Activated CD8-positive, alpha-beta memory T cell treated with anti-CD3 and anti-CD28 coated beads, Interleukin-2, amount 10 ng/mL, durations not matched to agents 7 days and 5 days (primary cell): ENCODE results near the gene PCARE. TPM values are rescaled to one million over a fixed set of nuclear protein-coding genes. Genes with fewer than 3 reads are reported as not detected.
A peak's percentile ranks its signal among the peaks of the same experiment; 100 is the strongest.

Experiments
- ATAC-seq: fragments of 150-1000 bp; cut with Tn5 transposase; one replicate; pipeline ENCODE4 v1.10.0; 2021; ENCODE audit warnings: moderate library complexity
- CTCF ChIA-PET: fragments of 350-600 bp; sonication (Branson Sonifier 250); formaldehyde crosslinking; loops from one replicate; lab custom pipeline; 2021; ENCODE audit warnings: antibody characterized with exemption; lab: Charles Lee
- DNase-seq: peaks from one replicate; pipeline ENCODE4 v3.0.0-alpha.2; 2020
- H3K27ac Mint-ChIP-seq: one replicate; pipeline ENCODE4 v1.8.0; 2021; ENCODE audit warnings: mild to moderate bottlenecking, mixed read lengths
- H3K27me3 Mint-ChIP-seq: one replicate; pipeline ENCODE4 v1.8.0; 2021; ENCODE audit warnings: mixed read lengths
- H3K36me3 Mint-ChIP-seq: one replicate; pipeline ENCODE4 v1.8.0; 2021; ENCODE audit warnings: mild to moderate bottlenecking, mixed read lengths
- H3K4me1 Mint-ChIP-seq: one replicate; pipeline ENCODE4 v1.8.0; 2021; ENCODE audit warnings: mixed read lengths
- H3K4me3 Mint-ChIP-seq: one replicate; pipeline ENCODE4 v1.8.0; 2021; ENCODE audit warnings: mild to moderate bottlenecking, moderate library complexity, mixed read lengths
- H3K9me3 Mint-ChIP-seq: one replicate; pipeline ENCODE4 v1.8.0; 2022; ENCODE audit warnings: low read depth, mixed read lengths
- total RNA-seq, 2 experiments: library from RNA; stranded (reverse); gene quantifications; one replicate each; pipeline ENCODE4 v1.2.3, GENCODE V29; 2021

PCARE gene
- total RNA-seq, 2 experiments from 2014 or later, result not detected

DNA sequence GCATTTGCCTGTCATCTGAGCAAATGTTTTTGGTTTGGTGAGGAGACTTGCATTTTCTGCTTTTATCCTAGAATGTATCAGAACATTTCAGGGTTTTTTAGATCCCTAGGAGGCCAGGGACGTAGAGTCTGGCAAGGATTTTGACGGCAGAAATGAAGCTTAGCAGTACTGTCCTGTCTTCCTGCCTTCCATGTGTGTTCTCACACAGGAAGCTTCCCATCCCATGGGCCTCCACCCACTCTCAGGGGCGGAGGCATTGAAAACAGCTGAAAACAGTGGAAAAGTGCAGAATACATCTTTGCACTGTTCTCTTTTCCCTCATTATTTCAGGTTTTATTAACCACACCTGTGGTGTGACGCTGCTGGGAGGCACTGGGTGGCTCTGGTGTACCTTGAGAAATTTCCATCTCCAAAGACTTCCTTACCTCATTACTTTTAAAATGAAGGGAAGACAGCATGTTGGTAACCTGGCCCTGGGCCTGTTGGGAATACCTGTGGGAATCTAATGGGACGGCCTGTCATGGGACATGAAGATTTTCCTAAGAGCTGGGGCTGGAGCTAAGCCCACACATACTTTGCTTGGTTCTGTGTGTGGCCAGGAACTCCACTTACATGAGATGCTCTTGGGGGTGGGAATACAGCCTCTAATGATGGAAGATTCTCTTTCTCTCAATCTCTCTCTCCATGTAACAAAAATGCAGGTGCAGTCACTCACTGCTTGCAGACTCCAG is 20.5 kb downstream of the PCARE start:
- DNase-seq, result no peak
- no peaks in the 10 kb centered on the region for H3K9me3 Mint-ChIP-seq
- no peaks in the 10 kb centered on the region for H3K27me3 Mint-ChIP-seq
- peaks cover 2% of the 10 kb centered on the region for H3K36me3 Mint-ChIP-seq
- no peak overlapping the region for H3K4me3 Mint-ChIP-seq
- H3K4me1 Mint-ChIP-seq, result no peaks in the 10 kb centered on the region
- no peak overlapping the region for H3K27ac Mint-ChIP-seq
- CTCF ChIA-PET, result no interaction called here
- no peak for ATAC-seq

DNA sequence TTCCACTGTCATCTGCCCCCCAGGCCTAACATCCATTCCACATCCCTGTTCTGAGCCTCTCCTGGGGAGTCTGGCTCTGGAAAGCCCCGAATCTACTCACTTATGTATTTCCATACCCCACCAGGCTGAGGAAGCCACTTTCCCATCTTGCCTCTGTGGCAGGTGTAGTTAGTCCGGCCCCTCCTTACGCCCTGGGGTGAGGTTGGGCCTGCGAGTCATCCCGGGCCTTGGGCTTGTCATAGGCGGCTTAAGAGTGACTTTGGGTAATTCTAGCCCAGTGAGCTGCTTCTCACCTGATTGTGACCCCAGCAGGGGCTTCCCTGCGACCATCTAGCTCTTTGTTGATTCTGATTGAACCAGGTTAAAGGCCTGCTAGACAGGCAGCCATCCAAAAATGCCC is 21.1 kb downstream of the PCARE start:
- no peaks in the 10 kb centered on the region for H3K27me3 Mint-ChIP-seq
- no peaks in the 10 kb centered on the region for H3K4me1 Mint-ChIP-seq
- no peak overlapping the region for H3K27ac Mint-ChIP-seq
- H3K4me3 Mint-ChIP-seq, result no peak overlapping the region
- H3K36me3 Mint-ChIP-seq, result peaks cover 5% of the 10 kb centered on the region
- CTCF ChIA-PET, result no interaction called here
- ATAC-seq (no peak), DNase-seq (no peak)
- H3K9me3 Mint-ChIP-seq, result no peaks in the 10 kb centered on the region

DNA sequence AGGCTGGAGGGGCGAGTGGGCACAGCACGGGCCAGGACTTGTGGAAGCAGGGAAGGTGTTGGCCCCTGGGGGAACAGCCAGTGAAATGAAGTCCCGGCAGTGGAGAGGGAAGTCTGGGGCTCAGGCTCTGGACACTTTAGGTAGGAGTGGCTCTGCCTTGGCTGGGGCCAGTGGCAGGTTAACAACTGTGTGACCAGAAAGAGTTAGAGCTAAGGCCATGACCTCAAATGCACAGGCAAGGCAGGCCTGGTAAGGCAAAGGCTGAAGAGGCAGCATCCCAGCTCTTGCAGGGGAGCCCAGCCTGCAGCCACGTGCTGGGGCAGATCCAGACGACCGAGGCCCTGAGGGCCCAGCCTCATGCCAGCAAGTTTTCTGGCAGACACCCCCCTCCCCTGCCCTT is 21.5 kb downstream of the PCARE start:
- Mint-ChIP-seq H3K4me1 (no peaks in the 10 kb centered on the region), H3K27me3 (no peaks in the 10 kb centered on the region), H3K4me3 (no peak overlapping the region), H3K36me3 (peaks cover 5% of the 10 kb centered on the region), H3K9me3 (no peaks in the 10 kb centered on the region), H3K27ac (no peak overlapping the region)
- CTCF ChIA-PET, result no interaction called here
- DNase-seq (no peak), ATAC-seq (no peak)

DNA sequence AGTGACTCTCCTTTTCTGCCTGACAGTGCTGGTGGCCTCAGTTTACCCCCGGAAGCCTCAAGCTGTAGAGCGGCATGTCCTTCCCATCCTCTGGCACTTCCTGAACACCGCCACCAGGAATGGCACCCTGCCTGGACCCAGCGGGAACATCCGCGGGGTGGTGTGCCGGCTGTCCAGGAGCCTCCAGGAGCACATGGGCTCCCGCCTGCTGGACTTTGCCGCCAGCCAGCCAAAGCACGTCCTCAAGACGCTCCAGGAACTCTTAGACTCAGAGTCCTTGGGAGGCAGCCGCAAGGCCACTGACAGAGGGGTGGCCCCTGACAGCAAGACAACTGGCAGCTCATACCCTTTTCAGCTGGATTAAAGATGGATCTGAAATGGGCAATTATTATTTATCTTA is 22.6 kb downstream of the PCARE start:
- ATAC-seq (no peak), DNase-seq (no peak)
- Mint-ChIP-seq H3K9me3 (no peaks in the 10 kb centered on the region), H3K27ac (no peak overlapping the region), H3K4me3 (no peak overlapping the region), H3K36me3 (peaks cover 6% of the 10 kb centered on the region), H3K27me3 (no peaks in the 10 kb centered on the region), H3K4me1 (no peaks in the 10 kb centered on the region)
- CTCF ChIA-PET, result no interaction called here

DNA sequence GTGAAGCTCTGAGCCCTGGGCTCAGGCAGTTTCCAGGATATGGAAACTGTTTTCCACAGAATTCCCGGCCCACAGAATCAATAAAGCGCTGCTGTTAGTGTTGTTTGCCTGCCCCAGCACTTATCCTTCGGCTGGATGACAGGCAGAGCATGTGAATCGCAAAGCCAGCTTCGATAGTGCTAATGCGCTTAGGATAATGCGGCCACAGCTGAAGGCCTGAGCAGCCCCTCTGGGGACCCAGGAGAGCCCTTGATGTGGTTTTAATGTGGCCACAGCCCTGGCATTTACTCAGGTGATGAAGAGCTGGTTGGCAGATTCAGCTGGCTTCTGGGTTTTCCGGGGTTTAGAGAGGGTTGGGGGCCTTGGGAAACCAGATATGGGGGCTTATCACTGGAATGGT is 23.7 kb downstream of the PCARE start:
- CTCF ChIA-PET, result no interaction called here
- Mint-ChIP-seq H3K27ac (no peak overlapping the region), H3K27me3 (no peaks in the 10 kb centered on the region), H3K4me1 (no peaks in the 10 kb centered on the region), H3K4me3 (no peak overlapping the region), H3K9me3 (no peaks in the 10 kb centered on the region), H3K36me3 (peaks cover 7% of the 10 kb centered on the region)
- DNase-seq (no peak), ATAC-seq (no peak)

DNA sequence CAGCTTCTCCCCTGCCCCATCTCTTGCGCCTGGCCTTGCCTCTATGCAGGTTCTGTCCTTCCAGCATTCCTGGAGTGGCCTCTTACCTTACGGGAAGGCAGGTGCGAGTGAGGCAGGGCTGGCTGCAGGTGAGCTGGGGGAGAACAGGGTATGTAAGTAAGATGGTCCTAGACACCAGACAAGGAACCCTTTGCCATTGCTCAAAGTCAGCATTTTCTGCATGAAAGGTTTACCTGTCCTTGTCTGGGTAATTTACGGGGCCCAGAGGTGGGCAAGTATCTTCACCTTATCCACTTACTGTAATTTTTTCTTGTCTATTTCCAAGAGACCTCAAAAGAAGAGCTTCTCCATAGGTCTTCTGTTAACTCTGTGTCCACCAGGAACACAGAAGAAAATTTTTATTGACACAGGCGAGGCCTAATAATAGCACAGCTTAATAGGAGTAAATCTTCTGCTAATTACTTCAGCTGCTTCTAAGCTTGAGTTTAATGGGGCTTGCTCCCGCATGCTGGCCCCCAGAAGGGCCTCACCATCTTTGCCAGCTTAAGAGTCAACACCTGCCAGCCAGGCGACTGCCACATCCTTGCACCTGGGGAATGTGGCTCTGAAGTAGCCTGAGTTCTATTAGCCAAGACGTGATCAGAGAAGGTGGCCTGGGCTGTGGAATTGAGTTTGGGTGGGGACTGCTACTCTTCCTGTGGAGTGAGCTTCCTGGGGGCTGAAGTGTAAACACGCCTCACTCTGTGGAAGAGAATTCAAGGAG is 27.1 kb downstream of the PCARE start:
- no peak for DNase-seq
- Mint-ChIP-seq H3K9me3 (no peaks in the 10 kb centered on the region), H3K4me1 (no peaks in the 10 kb centered on the region), H3K4me3 (no peak overlapping the region), H3K36me3 (peaks cover 4% of the 10 kb centered on the region), H3K27ac (no peak overlapping the region), H3K27me3 (no peaks in the 10 kb centered on the region)
- ATAC-seq, result no peak
- CTCF ChIA-PET, result no interaction called here

DNA sequence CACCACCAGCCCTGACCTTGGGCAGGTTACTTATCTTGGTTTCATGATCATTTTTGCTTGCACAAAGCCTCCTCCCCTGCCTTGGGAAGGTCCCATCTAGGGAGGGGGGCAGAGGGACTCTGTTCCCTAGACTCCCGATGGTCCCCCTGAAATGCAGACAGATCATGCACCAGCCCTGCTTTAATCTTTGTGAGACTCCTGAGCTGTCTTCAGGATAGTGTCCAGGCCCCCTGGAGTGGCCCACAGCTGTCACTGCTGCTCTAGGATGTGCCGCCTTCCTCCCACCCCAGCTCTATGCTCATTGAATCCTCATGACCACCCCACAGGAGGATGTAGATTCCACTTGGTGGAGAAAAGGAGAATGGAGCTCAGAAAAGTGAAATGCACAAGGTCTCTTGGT is 28.0 kb downstream of the PCARE start:
- no peak for DNase-seq
- Mint-ChIP-seq H3K4me3 (no peak overlapping the region), H3K36me3 (peaks cover 4% of the 10 kb centered on the region), H3K27me3 (no peaks in the 10 kb centered on the region), H3K4me1 (no peaks in the 10 kb centered on the region), H3K9me3 (no peaks in the 10 kb centered on the region), H3K27ac (no peak overlapping the region)
- ATAC-seq, result no peak
- CTCF ChIA-PET, result no interaction called here

DNA sequence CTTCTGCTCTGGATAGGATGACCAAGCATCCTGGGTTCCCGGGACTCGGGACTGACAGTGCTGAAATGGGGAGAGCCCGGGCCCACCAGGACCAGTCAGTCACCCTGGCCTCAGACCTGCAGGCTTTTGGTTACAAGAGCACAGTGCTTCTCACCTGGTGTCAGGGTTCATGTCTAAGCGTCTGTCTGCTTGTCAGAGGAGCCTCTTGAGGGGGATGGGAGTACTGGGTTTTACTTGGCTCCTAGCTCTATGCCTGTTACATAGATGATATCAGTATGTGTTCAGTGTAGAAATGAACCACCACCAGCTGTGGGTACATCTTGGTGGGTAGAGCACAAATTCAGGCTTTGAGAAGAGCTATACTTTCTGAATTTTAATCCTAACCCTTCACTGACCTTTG is 29.9 kb downstream of the PCARE start:
- H3K36me3 Mint-ChIP-seq, result peaks cover 4% of the 10 kb centered on the region
- no peak overlapping the region for H3K27ac Mint-ChIP-seq
- DNase-seq (no peak), ATAC-seq (no peak)
- no peaks in the 10 kb centered on the region for H3K4me1 Mint-ChIP-seq
- H3K27me3 Mint-ChIP-seq, result no peaks in the 10 kb centered on the region
- CTCF ChIA-PET, result no interaction called here
- H3K4me3 Mint-ChIP-seq, result no peak overlapping the region
- no peaks in the 10 kb centered on the region for H3K9me3 Mint-ChIP-seq

DNA sequence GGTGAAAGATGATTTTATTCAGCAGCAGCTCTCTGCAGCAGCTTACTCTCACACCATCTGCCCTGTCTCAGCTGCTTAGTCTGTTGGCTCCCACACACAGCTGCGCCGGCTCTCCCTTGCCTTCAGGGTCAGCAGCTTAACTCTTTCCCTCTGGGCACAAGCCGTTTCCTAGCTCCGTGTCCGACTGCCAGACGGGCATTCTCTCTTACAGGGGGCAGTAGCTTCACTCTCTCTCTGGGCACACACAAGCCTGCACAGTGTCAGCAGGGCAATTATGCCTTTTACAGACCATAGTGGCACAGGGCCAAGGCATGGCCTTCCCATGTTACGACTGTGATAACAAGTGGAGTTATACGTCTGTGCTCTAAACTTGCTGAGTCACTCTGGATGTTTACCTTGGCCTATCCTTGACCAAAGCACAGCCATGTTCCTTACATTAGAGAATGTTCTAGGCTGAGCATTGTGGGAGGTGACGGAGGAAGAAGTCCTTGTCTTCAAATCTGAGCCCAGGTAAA is 31.7 kb downstream of the PCARE start:
- peaks cover 6% of the 10 kb centered on the region for H3K36me3 Mint-ChIP-seq
- H3K27ac Mint-ChIP-seq, result no peak overlapping the region
- DNase-seq, result no peak
- no peaks in the 10 kb centered on the region for H3K27me3 Mint-ChIP-seq
- CTCF ChIA-PET, result interaction anchor here (0.9 kb wide), 1 partner anchor 8 kb away, joined by 3 read pairs; no protein-coding TSS in a partner anchor
- no peaks in the 10 kb centered on the region for H3K4me1 Mint-ChIP-seq
- H3K9me3 Mint-ChIP-seq, result no peaks in the 10 kb centered on the region
- no peak overlapping the region for H3K4me3 Mint-ChIP-seq
- ATAC-seq, result no peak

DNA sequence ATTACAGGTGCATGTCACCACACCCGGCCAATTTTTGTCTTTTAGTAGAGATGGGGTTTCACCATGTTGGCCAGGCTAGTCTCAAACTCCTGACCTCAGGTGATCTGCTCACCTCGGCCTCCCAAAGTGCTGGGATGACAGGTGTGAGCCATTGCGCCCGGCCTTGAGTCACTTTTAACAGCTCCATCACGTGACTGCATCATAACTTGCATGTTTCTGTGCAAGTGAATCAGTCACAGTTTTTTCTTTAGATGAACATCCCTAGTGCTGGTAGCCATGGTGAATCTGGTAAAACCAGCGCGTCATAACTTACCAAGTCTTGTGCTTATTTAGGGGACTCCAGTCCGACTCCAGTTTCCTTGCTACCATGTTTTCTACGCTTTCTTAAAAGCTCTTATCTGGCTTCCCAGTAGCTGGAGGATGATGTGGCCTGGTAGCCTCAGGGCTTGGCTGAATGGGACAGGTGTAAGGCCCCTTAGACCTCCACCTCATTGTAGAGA is 33.1 kb downstream of the PCARE start:
- CTCF ChIA-PET, result interaction anchor here (0.6 kb wide), 1 partner anchor 488 kb away, joined by 3 read pairs; no protein-coding TSS in a partner anchor
- H3K36me3 Mint-ChIP-seq, result peaks cover 13% of the 10 kb centered on the region
- H3K27ac Mint-ChIP-seq, result no peak overlapping the region
- H3K4me3 Mint-ChIP-seq, result no peak overlapping the region
- no peaks in the 10 kb centered on the region for H3K9me3 Mint-ChIP-seq
- no peaks in the 10 kb centered on the region for H3K4me1 Mint-ChIP-seq
- H3K27me3 Mint-ChIP-seq, result no peaks in the 10 kb centered on the region
- no peak for DNase-seq
- no peak for ATAC-seq

DNA sequence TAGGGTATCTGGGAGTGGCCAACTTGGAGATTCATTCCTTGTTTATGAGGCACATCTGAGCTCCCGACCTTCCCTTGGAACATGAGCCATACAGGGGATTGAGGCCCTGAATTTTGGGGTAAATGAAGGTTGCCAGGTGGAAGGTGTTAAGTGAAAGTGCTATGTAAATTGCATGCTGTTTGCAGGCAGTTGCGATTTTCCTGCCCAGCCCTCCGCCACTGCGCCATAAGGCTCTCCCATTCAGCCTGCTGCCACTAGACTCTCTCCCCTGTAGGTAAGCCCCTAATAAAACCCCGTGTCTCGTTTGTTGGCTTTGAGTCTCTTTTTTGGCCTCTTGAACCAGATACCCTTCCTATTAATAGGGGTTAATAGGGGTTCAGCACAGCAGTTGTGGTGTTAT is 33.8 kb downstream of the PCARE start:
- Mint-ChIP-seq H3K27ac (no peak overlapping the region), H3K4me1 (peaks cover 4% of the 10 kb centered on the region), H3K36me3 (peaks cover 19% of the 10 kb centered on the region), H3K9me3 (no peaks in the 10 kb centered on the region), H3K4me3 (no peak overlapping the region), H3K27me3 (no peaks in the 10 kb centered on the region)
- DNase-seq (no peak), ATAC-seq (no peak)
- CTCF ChIA-PET, result no interaction called here

DNA sequence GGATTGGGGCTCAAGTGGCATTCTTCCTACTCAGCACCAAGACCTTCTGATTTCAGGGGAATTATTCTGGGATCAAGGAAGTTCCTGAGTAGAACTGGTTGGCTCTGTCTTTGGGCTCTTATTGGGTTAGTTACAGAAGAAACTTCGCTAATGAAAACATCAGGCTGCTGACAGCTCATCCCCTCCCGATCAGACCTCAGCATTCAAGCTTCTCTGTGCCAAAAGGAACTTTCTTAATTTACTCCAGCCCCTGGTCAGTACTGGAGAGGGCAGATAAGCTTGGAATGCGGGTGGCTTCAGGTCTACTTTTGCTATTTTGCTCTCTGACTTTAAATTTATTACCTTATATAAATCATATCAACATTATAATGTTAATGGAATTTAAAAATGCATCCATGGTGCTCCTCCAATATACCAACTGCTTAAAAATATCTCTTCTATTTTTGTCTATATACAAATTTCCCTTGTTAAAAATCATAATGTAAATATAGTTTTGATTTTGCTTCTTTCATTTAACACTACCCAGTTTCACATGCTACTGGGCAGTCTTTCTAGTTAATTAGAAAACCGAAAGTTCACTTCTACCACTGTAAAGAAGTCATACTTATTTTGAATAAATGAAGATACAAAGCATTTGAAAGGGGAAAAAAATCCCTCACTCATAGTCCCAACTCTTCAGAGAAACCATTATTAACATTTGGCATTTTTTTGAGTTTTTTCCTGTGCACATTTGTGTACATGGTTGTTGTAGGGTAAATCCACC is 34.4 kb downstream of the PCARE start:
- CTCF ChIA-PET, result no interaction called here
- H3K36me3 Mint-ChIP-seq, result peaks cover 19% of the 10 kb centered on the region
- no peak overlapping the region for H3K27ac Mint-ChIP-seq
- peaks cover 11% of the 10 kb centered on the region for H3K4me1 Mint-ChIP-seq
- DNase-seq (no peak), ATAC-seq (no peak)
- no peak overlapping the region for H3K4me3 Mint-ChIP-seq
- H3K27me3 Mint-ChIP-seq, result no peaks in the 10 kb centered on the region
- H3K9me3 Mint-ChIP-seq, result no peaks in the 10 kb centered on the region

DNA sequence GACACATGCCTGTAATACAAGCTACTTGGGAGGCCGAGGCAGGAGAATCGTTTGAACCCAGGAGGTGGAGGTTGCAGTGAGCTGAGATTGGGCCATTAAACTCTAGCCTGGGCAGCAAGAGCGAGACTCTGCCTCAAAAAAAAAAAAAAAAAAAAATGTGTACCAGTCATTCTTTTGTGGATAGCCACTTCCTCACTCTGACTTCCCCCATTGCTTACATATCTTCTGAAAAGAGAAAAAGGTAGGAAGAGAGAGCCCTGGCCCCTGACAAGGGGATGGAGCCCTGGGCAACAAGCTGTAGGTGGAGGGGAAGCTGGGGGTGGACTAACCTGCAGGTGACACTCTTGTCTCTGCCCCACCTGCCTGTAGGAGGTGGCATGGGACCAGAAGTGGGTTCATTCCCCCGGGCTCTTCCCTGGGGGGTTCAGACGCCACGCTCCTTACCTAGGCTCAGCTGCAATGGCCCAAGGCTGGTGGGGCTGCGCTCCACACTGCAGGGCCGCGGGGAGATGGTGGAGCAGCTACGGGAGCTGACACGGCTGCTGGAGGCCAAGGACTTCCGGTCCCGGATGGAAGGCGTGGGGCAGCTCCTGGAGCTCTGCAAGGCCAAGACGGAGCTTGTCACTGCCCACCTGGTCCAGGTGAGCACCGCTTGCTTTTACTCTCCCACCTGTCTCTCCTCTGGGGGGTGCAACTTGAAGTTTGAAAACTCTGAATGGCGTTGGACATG is 39.1 kb downstream of the PCARE start:
- Mint-ChIP-seq H3K4me3 (no peak overlapping the region), H3K4me1 (peaks cover 26% of the 10 kb centered on the region), H3K27ac (peak overlapping the region; percentile 67), H3K9me3 (no peaks in the 10 kb centered on the region), H3K27me3 (no peaks in the 10 kb centered on the region), H3K36me3 (peaks cover 39% of the 10 kb centered on the region)
- CTCF ChIA-PET, result interaction anchor here (0.7 to 3.4 kb wide), 8 partner anchors 8 to 283 kb away, joined by 3 to 8 read pairs (median 3); partner anchors contain the start of gene PPP1CB
- DNase-seq (no peak), ATAC-seq (peak; percentile 47)
